ENCODE data around the gene WWOX. TPM values are rescaled to one million over a fixed set of nuclear protein-coding genes. Genes with fewer than 3 reads are reported as not detected.

WWOX gene
- total RNA-seq, 1 experiment from 2014 or later: 15.6 TPM

- H3K9me3 ChIP-seq (ENCODE audit: control insufficient read depth, low read depth, low read length): no peaks in the 10 kb centered on the region
- Mint-ChIP-seq H3K27me3 (ENCODE audit: low read depth) (no peaks in the 10 kb centered on the region), H3K36me3 (ENCODE audit: insufficient read depth in 1 of 3, low read depth in 3 of 3) (no peaks in the 10 kb centered on the region), H3K9me3 (no peaks in the 10 kb centered on the region), H3K4me1 (peaks cover 14 to 15% of the 10 kb centered on the region in 2 experiments), H3K4me3 (no peak overlapping the region), H3K27ac (no peak overlapping the region)
- no peak overlapping the region for H3T11ph ChIP-seq (ENCODE audit: low read length)
- H2BK120ac ChIP-seq (ENCODE audit: low read depth, low read length, poor library complexity, severe bottlenecking): no peak overlapping the region
- H4K8ac ChIP-seq (replicated peaks; ENCODE audit: insufficient read length, low read depth, low read length): no peak overlapping the region
- H3K56ac ChIP-seq (ENCODE audit: insufficient read length, low read depth, low read length): no peak overlapping the region
- no peaks in the 10 kb centered on the region for H3K27me3 ChIP-seq (ENCODE audit: insufficient read depth, low read length)
- no peak overlapping the region for H3K4ac ChIP-seq (ENCODE audit: low read depth, low read length)
- no peak overlapping the region for H3K18ac ChIP-seq (ENCODE audit: insufficient read length, low read depth, low read length)
- H3K23ac ChIP-seq (ENCODE audit: insufficient read length, low read depth, low read length): no peak overlapping the region
- no peak overlapping the region for H4K91ac ChIP-seq (ENCODE audit: insufficient read length, low read depth, low read length)
- H4K5ac ChIP-seq (ENCODE audit: insufficient read length, low read depth, low read length): no peak overlapping the region
- no peak overlapping the region for H3K4me2 ChIP-seq (ENCODE audit: insufficient read depth, insufficient read length, low read length)
- no peaks in the 10 kb centered on the region for H3K79me2 ChIP-seq (ENCODE audit: insufficient read depth, low read length)
- H2BK12ac ChIP-seq (ENCODE audit: insufficient read length, low read depth, low read length): no peak overlapping the region
- no peak overlapping the region for H3K27ac ChIP-seq (ENCODE audit: insufficient read length, low read depth, low read length)
- no peak overlapping the region for H3K14ac ChIP-seq (ENCODE audit: insufficient read depth, low read length)
- no peaks in the 10 kb centered on the region for H4K20me1 ChIP-seq (ENCODE audit: control insufficient read depth, insufficient read depth, insufficient read length)
- H2AFZ ChIP-seq (ENCODE audit: low read length): no peak overlapping the region
- H2AK5ac ChIP-seq (ENCODE audit: insufficient read length, low read length): no peak overlapping the region
- peaks cover 2% of the 10 kb centered on the region; the same call in 1 of the 2 replicates for H3K4me1 ChIP-seq (ENCODE audit: insufficient read depth, low read length)
- no peak overlapping the region for H2BK20ac ChIP-seq (ENCODE audit: low read depth, low read length, poor library complexity, severe bottlenecking)
- H2BK15ac ChIP-seq (ENCODE audit: low read depth, low read length): no peak overlapping the region
- no CpG with 5 or more reads among the region's 4 CpGs for WGBS (ENCODE audit: extremely low coverage, insufficient read length, low lambda C conversion rate)
- no peak for DNase-seq
- no peak overlapping the region for H2BK5ac ChIP-seq (ENCODE audit: insufficient read length, low read length)
- no peak overlapping the region for H3K9ac ChIP-seq (ENCODE audit: extremely low read depth, insufficient read length, low read length)
- no peak for TF ChIP-seq CTCF (conservative IDR thresholded peaks at IDR 0.05)
- H3K23me2 ChIP-seq (ENCODE audit: insufficient read length, low read depth, low read length, poor library complexity, severe bottlenecking): no peaks in the 10 kb centered on the region
- H3K79me1 ChIP-seq (ENCODE audit: insufficient read depth, low read depth, low read length, poor library complexity, severe bottlenecking): no peaks in the 10 kb centered on the region
Measured at GRCh38 chr16:78216166-78216745, 116.8 kb downstream of the WWOX start.
